Right lobe of liver (tissue), 6 donors: ENCODE data around the gene POLL. TPM values are rescaled to one million over a fixed set of nuclear protein-coding genes. Genes with fewer than 3 reads are reported as not detected.

Experiments
- ATAC-seq, 4 donors: fragments of 200-7000 bp; cut with Tn5 transposase; one replicate each; pipeline ENCODE4 v1.9.1; 2020; ENCODE audit warnings: mild to moderate bottlenecking in 4 of 4, moderate library complexity in 4 of 4
- DNase-seq, 3 donors: peaks; one replicate each; pipeline ENCODE4 v3.0.0-alpha.2; 2020
- H3K27ac ChIP-seq, 3 donors: fragments of 200-600 bp; one replicate each; pipeline ENCODE4 v1.8.0; 2022
- H3K27me3 ChIP-seq, 2 donors: fragments of 200-600 bp; one replicate each; pipeline ENCODE4 v1.8.0; 2022
- H3K36me3 ChIP-seq, 4 donors: fragments of 200-600 bp; sonication (generic) in 1 of 4; one replicate each; pipeline versions ENCODE4 v1.5.1 to v1.8.0; 2017 to 2022; ENCODE audit warnings: control low read depth in 1 of 4
- H3K4me1 ChIP-seq, 4 donors: fragments of 200-600 bp; sonication (generic) in 1 of 4; one replicate each; pipeline versions ENCODE4 v1.5.1 to v1.8.0; 2017 to 2022; ENCODE audit warnings: control low read depth in 1 of 4
- H3K4me3 ChIP-seq, 3 donors: fragments of 200-600 bp; one replicate each; pipeline ENCODE4 v1.8.0; 2022
- H3K9me3 ChIP-seq, 4 donors: fragments of 200-600 bp; sonication (generic) in 1 of 4; one replicate each; pipeline versions ENCODE4 v1.5.1 to v1.8.0; 2017 to 2022; ENCODE audit warnings: control low read depth in 1 of 4
- CTCF ChIP-seq, 4 donors: fragments of 200-600 bp in 3 of 4; fragments of 450-650 bp in 1 of 4; IDR thresholded peaks; one replicate each; pipeline versions ENCODE4 v1.5.1 to v1.8.0; 2016 to 2022; ENCODE audit warnings: antibody characterized with exemption in 4 of 4, mild to moderate bottlenecking in 2 of 4
- POLR2A ChIP-seq: fragments of 450-650 bp; IDR thresholded peaks from one replicate; pipeline ENCODE4 v1.6.1; 2017; ENCODE audit warnings: antibody characterized with exemption, mild to moderate bottlenecking
- WGBS: methylation state at CpG from one replicate; pipeline ENCODE4 v1.1.6; 2018; ENCODE audit warnings: low coverage, low lambda C conversion rate; ENCODE audit not compliant: insufficient coverage; ENCODE audit errors: missing lambda C conversion rate; 5-methylcytosine and 5-hydroxymethylcytosine counted together
- intact Hi-C, 2 donors: fragments of 100-400 bp; cut with DNase I; formaldehyde crosslinking; loops; one replicate each; pipeline versions ENCODE4 v1.11.2 to v1.14.1; 2022
- total RNA-seq, 6 experiments: library from RNA; depleted of rRNA in 2 of 6; stranded (reverse); fragments of >200 nt in 2 of 6; fragmentation: NEBNext Ultra II Directional in 3 of 6; extraction: Animal tissue kit (Norgen Biotek cat#: 25700) in 3 of 6; gene quantifications; one replicate each; pipeline versions ENCODE4 v1.1.0 to v1.2.4, GENCODE V29; 2016 to 2023
- donor health status: DM: no; HTN: yes; CAD: no.
- donor health status: DM: no; HTN: no; CAD: no.
- donor health status: DM: no; HTN: no; CAD: no.
- donor health status: DM: no; HTN: yes; CAD: no.
- donor health status: DM: no; HTN: yes; CAD: no.

The POLL gene
- total RNA-seq, 6 experiments from 2014 or later: 8.4 to 15.5 (median 13.2) TPM

- WGBS: 43% methylated on average over 1 of the region's 7 CpGs
- Histone ChIP-seq H3K9me3 (peaks cover 0 to 6% (median 0%) of the 10 kb centered on the region in 4 donors), H3K27me3 (no peaks in the 10 kb centered on the region), H3K4me1 (no peaks in the 10 kb centered on the region), H3K27ac (no peak overlapping the region), H3K36me3 (peaks cover 0 to 16% (median 0%) of the 10 kb centered on the region in 4 donors), H3K4me3 (no peak overlapping the region)
- DNase-seq (no peak), ATAC-seq (no peak)
- TF ChIP-seq CTCF (IDR thresholded peaks at IDR 0.05) (no peak), POLR2A (no peak)
- intact Hi-C loops: no loop called here
Observed at GRCh38 chr10:101577121-101577871, 10.8 kb downstream of the POLL start.

- Histone ChIP-seq H3K4me1 (no peaks in the 10 kb centered on the region), H3K4me3 (no peak overlapping the region), H3K36me3 (peaks cover 0 to 16% (median 0%) of the 10 kb centered on the region in 4 donors), H3K27ac (no peak overlapping the region), H3K27me3 (no peaks in the 10 kb centered on the region), H3K9me3 (peaks cover 0 to 6% (median 0%) of the 10 kb centered on the region in 4 donors)
- no peak for ATAC-seq
- no peak for DNase-seq
- intact Hi-C loops: no loop called here
- TF ChIP-seq CTCF (IDR thresholded peaks at IDR 0.05): no peak
- TF ChIP-seq POLR2A: no peak
- 100% methylated on average over 3 of the region's 7 CpGs for WGBS
Observed at GRCh38 chr10:101576211-101576863, 11.7 kb downstream of the POLL start.

GRCh38 chr10:101575580-101576210 is 12.4 kb downstream of the POLL start:
- no CpG with 5 or more reads among the region's 7 CpGs for WGBS
- peaks cover 0 to 2% (median 0%) of the 10 kb centered on the region in 4 donors for H3K4me1 ChIP-seq
- no peak for TF ChIP-seq CTCF (IDR thresholded peaks at IDR 0.05)
- TF ChIP-seq POLR2A: no peak
- no peak for DNase-seq
- ATAC-seq: peak in 1 of 4 donors; percentile 10
- H3K27me3 ChIP-seq: no peaks in the 10 kb centered on the region
- H3K9me3 ChIP-seq: peaks cover 0 to 6% (median 0%) of the 10 kb centered on the region in 4 donors
- H3K27ac ChIP-seq: no peak overlapping the region
- no peak overlapping the region for H3K4me3 ChIP-seq
- peaks cover 0 to 16% (median 0%) of the 10 kb centered on the region in 4 donors for H3K36me3 ChIP-seq
- intact Hi-C loops: no loop called here

GRCh38 chr10:101575091-101575490 is 13.0 kb downstream of the POLL start:
- H3K27ac ChIP-seq: no peak overlapping the region
- WGBS: no CpG with 5 or more reads among the region's 3 CpGs
- no peak for DNase-seq
- no peak for ATAC-seq
- H3K27me3 ChIP-seq: no peaks in the 10 kb centered on the region
- peaks cover 0 to 15% (median 0%) of the 10 kb centered on the region in 4 donors for H3K36me3 ChIP-seq
- no peak for TF ChIP-seq CTCF (IDR thresholded peaks at IDR 0.05)
- TF ChIP-seq POLR2A: no peak
- no peak overlapping the region for H3K4me3 ChIP-seq
- intact Hi-C loops: no loop called here
- H3K9me3 ChIP-seq: peaks cover 0 to 6% (median 0%) of the 10 kb centered on the region in 4 donors
- H3K4me1 ChIP-seq: peaks cover 0 to 6% (median 0%) of the 10 kb centered on the region in 4 donors
